Lung (tissue), 12 donors: ENCODE results near the gene SHOX. TPM values are rescaled to one million over a fixed set of nuclear protein-coding genes. Genes with fewer than 3 reads are reported as not detected.
"Not testable (repeated sequence)": the region's sequence is repeated elsewhere in the genome, so short reads cannot be mapped to it uniquely, and the experiment has no call there.

Experiments
- ATAC-seq: fragments of 200-7000 bp; cut with Tn5 transposase; one replicate; pipeline ENCODE4 v1.9.1; 2020; ENCODE audit warnings: moderate number of reproducible peaks; ENCODE audit not compliant: insufficient read depth, low FRiP score
- DNase-seq, 3 donors: peaks; one replicate each; pipeline ENCODE4 v3.0.0-alpha.2; 2013 to 2017
- H3K27ac ChIP-seq, 2 donors: one replicate each; pipeline ENCODE4 v1.5.1; 2013; ENCODE audit warnings: mild to moderate bottlenecking in 2 of 2, moderate library complexity in 2 of 2, control low read depth in 1 of 2, inconsistent platforms in 1 of 2, low read depth in 1 of 2, low read length in 1 of 2
- H3K27me3 ChIP-seq, 3 donors: one replicate each; pipeline ENCODE4 v1.5.1; 2013; ENCODE audit warnings: low read length in 2 of 3; ENCODE audit not compliant: control insufficient read depth in 3 of 3, insufficient read depth in 3 of 3
- H3K36me3 ChIP-seq, 4 donors: one replicate each; pipeline ENCODE4 v1.5.1; 2013; ENCODE audit warnings: low read length in 4 of 4, mild to moderate bottlenecking in 1 of 4, moderate library complexity in 1 of 4; ENCODE audit not compliant: control insufficient read depth in 4 of 4, insufficient read depth in 4 of 4
- H3K4me1 ChIP-seq, 5 donors: one replicate each; pipeline ENCODE4 v1.5.1; 2013; ENCODE audit warnings: low read length in 5 of 5, mild to moderate bottlenecking in 2 of 5, moderate library complexity in 1 of 5; ENCODE audit not compliant: control insufficient read depth in 5 of 5, insufficient read depth in 5 of 5
- H3K4me3 ChIP-seq: one replicate; pipeline ENCODE4 v1.5.1; 2013; ENCODE audit warnings: mild to moderate bottlenecking, control low read depth, moderate library complexity
- H3K9ac ChIP-seq, 2 donors: one replicate each; pipeline ENCODE4 v1.5.1; 2013; ENCODE audit warnings: low read length in 2 of 2, control low read depth in 1 of 2; ENCODE audit not compliant: insufficient read depth in 1 of 2
- H3K9me3 ChIP-seq, 4 donors: one replicate each; pipeline ENCODE4 v1.5.1; 2013; ENCODE audit warnings: low read length in 3 of 4, mild to moderate bottlenecking in 1 of 4, moderate library complexity in 1 of 4; ENCODE audit not compliant: control insufficient read depth in 4 of 4, insufficient read depth in 3 of 4
- WGBS, 2 donors: extraction: QIAGEN DNeasy Blood & Tissue Kit; methylation state at CpG; one replicate each; pipeline ENCODE4 v1.1.7; 2013; 5-methylcytosine and 5-hydroxymethylcytosine counted together
- polyA plus RNA-seq, 2 donors: library from polyadenylated mRNA; stranded (reverse); fragments of 200-250 nt; gene quantifications; one replicate each; pipeline ENCODE4 v1.2.1, GENCODE V29; 2013
- total RNA-seq, 2 donors: library from RNA; depleted of rRNA in 1 of 2; stranded (reverse); fragments of >200 nt in 1 of 2; gene quantifications; one replicate each; pipeline ENCODE4 v1.2.1, GENCODE V29; 2014 to 2021
- TF ChIP-seq, protein P1 (sequence below): IDR thresholded peaks from 2 replicates; pipeline ENCODE4 v1.5.1; 2012; ENCODE audit warnings: mild to moderate bottlenecking; ENCODE audit errors: control extremely low read depth, extremely low read depth
- donor health status: control.
- donor health status: control.
- donor health status: Bipolar disorder and iron deficiency.
- donor health status: healthy.
- donor health status: DM: yes; HTN: yes; CAD: no.

SHOX gene
- total and polyA plus RNA-seq, 4 donors: not detected

DNA sequence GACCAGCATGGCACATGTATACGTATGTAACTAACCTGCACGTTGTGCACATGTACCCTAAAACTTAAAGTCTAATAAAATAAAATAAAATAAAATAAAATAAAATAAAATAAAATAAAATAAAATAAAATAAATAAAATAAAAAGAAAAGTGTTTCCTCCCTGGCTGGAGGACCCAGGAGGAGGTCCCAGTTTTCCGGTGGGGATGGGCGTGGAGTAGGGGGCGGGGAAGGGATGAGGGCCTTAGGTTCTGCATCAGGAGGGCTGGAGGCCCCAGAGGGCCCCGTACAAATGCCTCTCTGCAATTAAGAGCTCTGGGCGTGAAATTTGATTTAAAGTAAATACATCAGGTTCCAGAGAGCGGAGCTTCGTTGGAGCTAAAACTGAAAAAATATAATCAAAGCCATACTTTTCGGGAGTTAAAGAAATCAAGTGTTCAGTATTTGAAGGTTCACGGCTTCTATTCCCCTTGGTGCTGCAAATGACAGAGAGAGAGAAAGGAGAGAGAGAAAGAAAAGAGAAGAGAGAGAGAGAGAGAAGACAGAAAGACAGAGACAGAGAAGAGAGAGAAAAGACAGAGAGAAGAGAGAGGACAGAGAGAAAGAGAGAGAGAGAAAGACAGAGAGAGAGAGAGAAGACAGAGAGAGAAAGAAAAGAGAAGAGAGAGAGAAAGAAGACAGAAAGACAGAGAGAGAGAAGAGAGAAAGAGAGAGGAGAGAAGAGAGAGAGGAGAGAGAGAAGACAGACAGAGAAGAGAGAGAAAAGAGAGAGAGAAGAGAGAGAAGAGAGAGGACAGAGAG lies 8.7 kb upstream of the SHOX start:
- Histone ChIP-seq H3K36me3 (no peaks in the 10 kb centered on the region), H3K27me3 (peaks cover 21 to 56% (median 28%) of the 10 kb centered on the region in 3 donors), H3K4me3 (no peak overlapping the region), H3K9me3 (peaks cover 0 to 4% (median 0%) of the 10 kb centered on the region in 4 donors), H3K27ac (no peak overlapping the region), H3K9ac (no peak overlapping the region), H3K4me1 (peaks cover 0 to 3% (median 0%) of the 10 kb centered on the region in 5 donors)
- DNase-seq: no peak
- WGBS, 2 donors: 22 to 25% methylated on average over 11 of the region's 11 CpGs
- TF ChIP-seq, protein P1, sequence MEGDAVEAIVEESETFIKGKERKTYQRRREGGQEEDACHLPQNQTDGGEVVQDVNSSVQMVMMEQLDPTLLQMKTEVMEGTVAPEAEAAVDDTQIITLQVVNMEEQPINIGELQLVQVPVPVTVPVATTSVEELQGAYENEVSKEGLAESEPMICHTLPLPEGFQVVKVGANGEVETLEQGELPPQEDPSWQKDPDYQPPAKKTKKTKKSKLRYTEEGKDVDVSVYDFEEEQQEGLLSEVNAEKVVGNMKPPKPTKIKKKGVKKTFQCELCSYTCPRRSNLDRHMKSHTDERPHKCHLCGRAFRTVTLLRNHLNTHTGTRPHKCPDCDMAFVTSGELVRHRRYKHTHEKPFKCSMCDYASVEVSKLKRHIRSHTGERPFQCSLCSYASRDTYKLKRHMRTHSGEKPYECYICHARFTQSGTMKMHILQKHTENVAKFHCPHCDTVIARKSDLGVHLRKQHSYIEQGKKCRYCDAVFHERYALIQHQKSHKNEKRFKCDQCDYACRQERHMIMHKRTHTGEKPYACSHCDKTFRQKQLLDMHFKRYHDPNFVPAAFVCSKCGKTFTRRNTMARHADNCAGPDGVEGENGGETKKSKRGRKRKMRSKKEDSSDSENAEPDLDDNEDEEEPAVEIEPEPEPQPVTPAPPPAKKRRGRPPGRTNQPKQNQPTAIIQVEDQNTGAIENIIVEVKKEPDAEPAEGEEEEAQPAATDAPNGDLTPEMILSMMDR: no peak
- no peak for ATAC-seq

GRCh38 chrX:622802-623201 lies 7.8 kb upstream of the SHOX start:
- not testable (repeated sequence) for H3K27ac ChIP-seq, H3K36me3 ChIP-seq, ATAC-seq, DNase-seq, H3K9ac ChIP-seq, H3K4me1 ChIP-seq, H3K9me3 ChIP-seq, H3K4me3 ChIP-seq
- 60% methylated on average over 3 of the region's 3 CpGs for WGBS, 2 donors
- peaks cover 28 to 64% (median 28%) of the 10 kb centered on the region in 3 donors for H3K27me3 ChIP-seq

DNA sequence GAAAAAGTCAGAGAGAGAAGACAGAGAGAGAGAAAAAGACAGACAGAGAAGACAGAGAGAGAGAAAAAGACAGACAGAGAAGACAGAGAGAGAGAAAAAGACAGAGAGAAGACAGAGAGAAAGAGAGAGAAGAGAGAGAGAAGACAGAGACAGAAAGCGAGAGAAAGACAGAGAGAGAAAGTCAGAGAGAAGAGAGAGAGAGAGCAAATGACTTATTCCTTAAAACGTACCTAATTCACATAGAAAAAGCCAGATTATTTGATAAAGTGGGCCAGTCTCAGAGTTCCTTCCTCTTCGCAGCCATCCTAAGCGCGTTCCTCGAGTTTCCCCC lies 7.4 kb upstream of the SHOX start:
- H3K4me1 ChIP-seq: peaks cover 0 to 3% (median 0%) of the 10 kb centered on the region in 5 donors
- DNase-seq: no peak
- H3K36me3 ChIP-seq: no peaks in the 10 kb centered on the region
- H3K27me3 ChIP-seq: peaks cover 28 to 68% (median 30%) of the 10 kb centered on the region in 3 donors
- no peak for ATAC-seq
- no peak overlapping the region for H3K4me3 ChIP-seq
- H3K9me3 ChIP-seq: peaks cover 0 to 2% (median 0%) of the 10 kb centered on the region in 4 donors
- TF ChIP-seq, protein P1: no peak
- H3K9ac ChIP-seq: no peak overlapping the region
- no peak overlapping the region for H3K27ac ChIP-seq
- WGBS, 2 donors: 5% methylated on average over 6 of the region's 6 CpGs

DNA sequence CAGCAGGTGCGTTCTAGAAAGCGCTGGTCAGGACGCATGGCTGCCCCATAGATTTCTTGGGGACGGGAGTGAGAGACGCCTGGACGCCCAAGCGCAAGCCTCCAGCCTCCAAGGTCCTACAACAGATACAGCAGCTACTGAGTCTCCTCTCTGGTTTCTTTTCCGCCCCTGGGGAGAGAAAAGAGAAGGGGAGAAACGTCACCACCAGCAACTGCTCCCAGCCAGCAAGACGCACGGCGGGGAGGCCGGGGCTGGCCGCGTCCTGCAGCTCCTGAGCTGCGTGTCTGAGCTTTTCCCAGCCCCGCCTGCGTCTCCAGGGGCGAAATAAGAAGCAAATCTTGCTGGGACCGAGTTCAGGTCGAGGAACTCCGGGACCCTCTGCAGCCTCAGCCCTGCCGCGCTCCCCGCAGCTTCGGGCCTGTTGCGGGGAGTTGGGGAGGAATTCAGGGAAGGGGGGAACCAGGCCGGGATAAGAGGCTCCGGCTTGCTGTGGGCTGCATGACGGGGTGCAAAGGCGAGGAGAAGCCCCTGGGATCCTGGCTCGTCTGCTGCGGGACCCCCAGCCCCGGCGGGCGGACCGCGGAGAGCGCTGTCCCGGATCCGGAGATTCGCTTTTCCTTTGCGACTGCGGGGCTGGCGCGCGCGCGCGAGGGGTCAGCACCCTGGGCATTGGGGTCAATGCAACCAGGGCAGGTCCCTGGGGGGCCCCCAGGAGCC lies 6.8 kb upstream of the SHOX start:
- DNase-seq (no peak), ATAC-seq (no peak)
- Histone ChIP-seq H3K9ac (no peak overlapping the region), H3K9me3 (peaks cover 0 to 2% (median 0%) of the 10 kb centered on the region in 4 donors), H3K27ac (no peak overlapping the region), H3K36me3 (no peaks in the 10 kb centered on the region), H3K27me3 (peaks cover 25 to 68% (median 30%) of the 10 kb centered on the region in 3 donors), H3K4me3 (no peak overlapping the region), H3K4me1 (peaks cover 0 to 3% (median 0%) of the 10 kb centered on the region in 5 donors)
- 3% methylated on average over 50 of the region's 50 CpGs for WGBS, 2 donors
- TF ChIP-seq, protein P1: no peak
